Loucy (cell line): Measurements from ENCODE around the gene MVD.

Experiments used
- CTCF ChIP-seq: fragments of 200-600 bp; sonication (generic); conservative IDR thresholded peaks from 2 replicates; pipeline ENCODE4 v1.5.1; 2014; ENCODE audit warnings: mild to moderate bottlenecking, antibody characterized with exemption, low read length
- EZH2phosphoT487 ChIP-seq: fragments of 200-600 bp; IDR thresholded peaks from 2 replicates; pipeline ENCODE4 v1.6.1; 2018; ENCODE audit warnings: antibody characterized with exemption, mild to moderate bottlenecking, moderate library complexity, borderline replicate concordance

- no peak for TF ChIP-seq CTCF
- TF ChIP-seq EZH2phosphoT487 = no peak
These were observed 38.4 kb downstream of the MVD start for GRCh38 chr16:88624481-88624880.
